ENCODE results near the gene PCDHA1. TPM values are rescaled to one million over a fixed set of nuclear protein-coding genes. Genes with fewer than 3 reads are reported as not detected.

PCDHA1 gene
- total RNA-seq, 1 donor from 2014 or later: not detected

DNA sequence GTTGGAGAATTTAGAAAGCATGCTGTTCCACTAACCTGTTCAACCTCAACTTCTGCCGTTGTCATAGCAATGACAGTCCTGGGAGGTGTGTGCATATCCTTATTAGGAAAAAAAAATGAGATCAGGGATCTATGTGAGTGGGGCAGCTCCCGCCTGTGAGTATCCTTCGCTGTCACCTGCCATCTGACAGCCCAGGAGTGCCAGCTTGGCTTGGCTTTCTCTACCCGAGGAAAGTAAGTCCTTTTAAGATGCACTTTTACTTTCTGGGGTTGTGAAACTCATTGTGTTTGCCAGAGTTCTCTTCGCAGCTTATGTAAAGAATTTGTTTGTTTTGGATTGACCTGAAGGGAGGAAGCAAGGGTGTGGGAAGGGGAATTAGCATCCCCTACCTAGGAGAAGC lies 202.2 kb downstream of the PCDHA1 start:
- Histone ChIP-seq H3K27me3 (ENCODE audit: control insufficient read depth, insufficient read depth, low read length) (no peaks in the 10 kb centered on the region), H3K4me3 (ENCODE audit: low read depth, low read length) (no peak overlapping the region), H3K36me3 (ENCODE audit: control insufficient read depth, insufficient read depth, low read length) (no peaks in the 10 kb centered on the region)
- no peak for DNase-seq (ENCODE audit: low read depth)
- TF ChIP-seq, protein P1, sequence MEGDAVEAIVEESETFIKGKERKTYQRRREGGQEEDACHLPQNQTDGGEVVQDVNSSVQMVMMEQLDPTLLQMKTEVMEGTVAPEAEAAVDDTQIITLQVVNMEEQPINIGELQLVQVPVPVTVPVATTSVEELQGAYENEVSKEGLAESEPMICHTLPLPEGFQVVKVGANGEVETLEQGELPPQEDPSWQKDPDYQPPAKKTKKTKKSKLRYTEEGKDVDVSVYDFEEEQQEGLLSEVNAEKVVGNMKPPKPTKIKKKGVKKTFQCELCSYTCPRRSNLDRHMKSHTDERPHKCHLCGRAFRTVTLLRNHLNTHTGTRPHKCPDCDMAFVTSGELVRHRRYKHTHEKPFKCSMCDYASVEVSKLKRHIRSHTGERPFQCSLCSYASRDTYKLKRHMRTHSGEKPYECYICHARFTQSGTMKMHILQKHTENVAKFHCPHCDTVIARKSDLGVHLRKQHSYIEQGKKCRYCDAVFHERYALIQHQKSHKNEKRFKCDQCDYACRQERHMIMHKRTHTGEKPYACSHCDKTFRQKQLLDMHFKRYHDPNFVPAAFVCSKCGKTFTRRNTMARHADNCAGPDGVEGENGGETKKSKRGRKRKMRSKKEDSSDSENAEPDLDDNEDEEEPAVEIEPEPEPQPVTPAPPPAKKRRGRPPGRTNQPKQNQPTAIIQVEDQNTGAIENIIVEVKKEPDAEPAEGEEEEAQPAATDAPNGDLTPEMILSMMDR (IDR thresholded peaks at IDR 0.05; ENCODE audit: insufficient read depth, low read length, poor library complexity, severe bottlenecking): no peak

DNA sequence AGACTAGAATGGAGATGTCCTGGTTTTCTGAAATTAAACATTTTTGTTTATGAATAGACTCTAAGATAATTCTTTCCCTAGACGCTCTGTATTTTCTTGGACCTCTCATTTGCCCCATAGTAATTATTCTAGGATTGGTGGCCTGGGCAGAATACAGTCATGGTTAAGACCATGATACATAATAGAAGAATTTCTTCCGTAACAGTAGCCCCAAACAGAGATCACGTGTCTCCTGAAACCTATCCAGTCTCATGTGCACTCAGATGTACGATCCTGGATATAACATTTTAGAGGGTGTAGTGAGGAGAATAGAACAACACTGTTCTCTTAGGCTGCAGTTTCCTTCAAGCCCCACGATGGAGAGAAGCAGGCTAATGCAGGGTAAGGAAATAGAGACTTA lies 202.7 kb downstream of the PCDHA1 start:
- Histone ChIP-seq H3K27me3 (ENCODE audit: control insufficient read depth, insufficient read depth, low read length) (no peaks in the 10 kb centered on the region), H3K4me3 (ENCODE audit: low read depth, low read length) (no peak overlapping the region), H3K36me3 (ENCODE audit: control insufficient read depth, insufficient read depth, low read length) (no peaks in the 10 kb centered on the region)
- TF ChIP-seq, protein P1 (IDR thresholded peaks at IDR 0.05; ENCODE audit: insufficient read depth, low read length, poor library complexity, severe bottlenecking): no peak
- no peak for DNase-seq (ENCODE audit: low read depth)

DNA sequence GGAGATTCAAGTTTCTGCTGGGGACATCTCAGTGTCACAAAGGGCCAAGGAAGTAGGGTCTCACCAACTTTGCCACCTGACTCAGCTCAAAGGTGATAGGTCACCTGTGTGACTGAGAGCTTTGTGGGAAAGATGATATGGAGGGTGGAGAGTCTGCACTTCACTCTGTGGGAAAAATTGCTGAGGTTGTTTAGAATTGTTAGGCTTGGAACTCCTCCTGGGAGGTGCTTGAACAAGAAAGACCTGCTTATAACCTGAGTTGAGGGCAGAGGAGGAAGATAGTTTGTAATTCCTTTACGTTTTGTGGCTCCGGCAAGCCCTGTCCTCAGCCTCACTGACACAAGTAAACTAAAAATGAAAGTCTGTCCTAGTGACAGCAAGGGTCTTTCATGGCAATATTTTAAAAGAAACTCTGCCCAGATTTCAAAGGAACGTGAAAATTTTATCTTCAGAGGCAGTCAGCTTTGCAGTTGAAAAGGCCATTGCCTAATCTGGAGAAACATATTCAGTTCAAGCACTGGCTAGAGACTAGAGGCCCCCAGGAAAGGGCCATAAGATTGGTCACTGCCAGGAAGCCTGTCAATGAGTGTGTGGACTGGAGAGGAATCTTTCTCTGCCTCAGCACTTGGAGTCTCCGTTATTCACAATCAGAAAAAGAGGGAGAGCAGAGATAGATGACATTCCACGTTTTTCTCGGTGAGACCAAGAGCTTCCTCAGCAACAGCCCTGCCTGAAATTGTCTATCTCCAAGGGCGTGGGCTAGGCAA lies 203.5 kb downstream of the PCDHA1 start:
- Histone ChIP-seq H3K36me3 (ENCODE audit: control insufficient read depth, insufficient read depth, low read length) (no peaks in the 10 kb centered on the region), H3K4me3 (ENCODE audit: low read depth, low read length) (no peak overlapping the region), H3K27me3 (ENCODE audit: control insufficient read depth, insufficient read depth, low read length) (no peaks in the 10 kb centered on the region)
- DNase-seq (ENCODE audit: low read depth): no peak
- TF ChIP-seq, protein P1 (IDR thresholded peaks at IDR 0.05; ENCODE audit: insufficient read depth, low read length, poor library complexity, severe bottlenecking): no peak

DNA sequence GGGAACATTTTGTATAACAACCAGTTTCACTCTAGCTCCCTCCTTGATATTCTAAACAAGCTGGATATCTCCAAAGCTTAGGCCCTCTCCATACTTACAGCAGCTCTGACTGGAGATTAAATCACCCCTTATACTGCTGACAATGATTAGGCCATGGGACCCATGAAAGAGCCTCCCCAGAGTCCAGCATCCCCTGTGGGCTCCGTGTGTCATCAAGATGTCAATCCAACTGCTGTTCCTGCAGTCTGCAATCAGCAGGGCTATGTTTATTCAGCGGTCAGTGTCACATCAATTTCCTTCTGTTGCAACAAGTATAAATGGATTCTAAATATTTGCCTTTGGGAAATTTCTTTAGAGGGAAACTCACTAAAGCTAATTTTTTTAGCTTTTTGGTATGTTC lies 206.9 kb downstream of the PCDHA1 start:
- TF ChIP-seq, protein P1 (IDR thresholded peaks at IDR 0.05; ENCODE audit: insufficient read depth, low read length, poor library complexity, severe bottlenecking): no peak
- H3K36me3 ChIP-seq (ENCODE audit: control insufficient read depth, insufficient read depth, low read length): no peaks in the 10 kb centered on the region
- no peak for DNase-seq (ENCODE audit: low read depth)
- no peaks in the 10 kb centered on the region for H3K27me3 ChIP-seq (ENCODE audit: control insufficient read depth, insufficient read depth, low read length)
- H3K4me3 ChIP-seq (ENCODE audit: low read depth, low read length): no peak overlapping the region

DNA sequence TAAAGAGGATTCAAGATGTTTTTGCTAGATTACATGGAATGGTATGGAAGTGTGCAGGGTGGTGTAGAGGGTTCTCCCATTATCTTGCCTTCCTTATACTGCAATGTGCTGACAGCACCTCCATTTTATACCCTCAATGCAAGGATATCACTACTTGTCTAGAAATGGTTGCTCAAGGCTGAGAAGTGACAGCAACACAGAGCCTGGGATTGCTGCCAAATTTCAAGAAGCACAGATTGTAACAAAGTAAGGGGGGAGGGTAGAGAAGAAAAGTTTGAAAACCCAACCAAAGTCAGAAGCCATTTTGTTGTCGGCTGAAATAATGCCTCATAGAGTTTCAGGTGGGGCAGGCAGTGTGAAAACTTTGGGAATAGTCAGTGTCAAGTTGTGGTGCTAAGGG lies 210.1 kb downstream of the PCDHA1 start:
- H3K27me3 ChIP-seq (ENCODE audit: control insufficient read depth, insufficient read depth, low read length): no peaks in the 10 kb centered on the region
- TF ChIP-seq, protein P1 (IDR thresholded peaks at IDR 0.05; ENCODE audit: insufficient read depth, low read length, poor library complexity, severe bottlenecking): no peak
- no peak for DNase-seq (ENCODE audit: low read depth)
- H3K36me3 ChIP-seq (ENCODE audit: control insufficient read depth, insufficient read depth, low read length): no peaks in the 10 kb centered on the region
- H3K4me3 ChIP-seq (ENCODE audit: low read depth, low read length): no peak overlapping the region

DNA sequence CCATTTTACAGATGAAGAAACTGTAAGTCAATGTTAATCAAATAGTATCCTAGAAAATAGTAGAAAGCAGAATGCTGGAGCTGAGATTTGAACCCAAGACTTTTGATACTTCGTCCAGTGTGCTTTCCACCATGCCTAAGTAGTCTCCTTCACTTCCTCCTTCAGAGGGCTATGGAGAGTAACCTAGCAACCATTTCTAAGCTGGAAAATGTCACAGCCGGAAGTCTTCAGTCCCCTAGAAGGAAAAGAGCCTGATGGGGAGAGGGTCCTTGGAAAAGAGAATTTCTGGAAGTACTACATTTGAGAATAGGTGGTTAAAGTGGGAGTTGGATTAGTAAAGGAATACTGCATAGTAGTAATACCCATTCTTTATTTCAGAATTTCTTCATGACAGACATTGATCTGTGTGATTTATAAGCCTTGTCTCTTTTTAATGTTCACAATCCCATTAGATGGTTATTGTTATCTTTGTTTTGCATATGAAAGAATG lies 213.0 kb downstream of the PCDHA1 start:
- H3K4me3 ChIP-seq (ENCODE audit: low read depth, low read length): no peak overlapping the region
- TF ChIP-seq, protein P1 (IDR thresholded peaks at IDR 0.05; ENCODE audit: insufficient read depth, low read length, poor library complexity, severe bottlenecking): no peak
- H3K36me3 ChIP-seq (ENCODE audit: control insufficient read depth, insufficient read depth, low read length): no peaks in the 10 kb centered on the region
- DNase-seq (ENCODE audit: low read depth): no peak
- H3K27me3 ChIP-seq (ENCODE audit: control insufficient read depth, insufficient read depth, low read length): no peaks in the 10 kb centered on the region

All from kidney epithelial cell (primary cell).